Liver (tissue), 9 donors: ENCODE data around the gene LAMC1. TPM values are rescaled to one million over a fixed set of nuclear protein-coding genes. Genes with fewer than 3 reads are reported as not detected.

Experiments used
- DNase-seq: peaks from one replicate; pipeline ENCODE4 v3.0.0-alpha.2; 2017; ENCODE audit warnings: low spot score
- H3K27ac ChIP-seq, 2 donors: one replicate each; pipeline ENCODE4 v1.7.0; 2013; ENCODE audit warnings: inconsistent platforms in 2 of 2, low read length in 2 of 2, control low read depth in 1 of 2, low read depth in 1 of 2, mild to moderate bottlenecking in 1 of 2
- H3K27me3 ChIP-seq, 4 donors: one replicate each; pipeline versions ENCODE4 v1.6.1 to v1.7.0; 2013; ENCODE audit warnings: low read length in 3 of 4, inconsistent platforms in 1 of 4, mild to moderate bottlenecking in 1 of 4, moderate library complexity in 1 of 4; ENCODE audit not compliant: control insufficient read depth in 4 of 4, insufficient read depth in 4 of 4
- H3K36me3 ChIP-seq, 4 donors: one replicate each; pipeline versions ENCODE4 v1.6.1 to v1.7.0; 2013; ENCODE audit warnings: low read length in 3 of 4, mild to moderate bottlenecking in 3 of 4, low read depth in 1 of 4, moderate library complexity in 1 of 4; ENCODE audit not compliant: control insufficient read depth in 4 of 4, insufficient read depth in 3 of 4
- H3K4me1 ChIP-seq, 4 donors: one replicate each; pipeline versions ENCODE4 v1.6.1 to v1.7.0; 2013; ENCODE audit warnings: low read length in 3 of 4, mild to moderate bottlenecking in 3 of 4, moderate library complexity in 1 of 4; ENCODE audit not compliant: control insufficient read depth in 4 of 4, insufficient read depth in 4 of 4
- H3K4me3 ChIP-seq, 3 donors: one replicate each; pipeline versions ENCODE4 v1.6.1 to v1.7.0; 2013; ENCODE audit warnings: low read length in 3 of 3, control low read depth in 1 of 3, low read depth in 1 of 3, mild to moderate bottlenecking in 1 of 3
- H3K9ac ChIP-seq, 2 donors: one replicate each; pipeline ENCODE4 v1.7.0; 2013; ENCODE audit warnings: low read length in 2 of 2, mild to moderate bottlenecking in 2 of 2, moderate library complexity in 2 of 2, control low read depth in 1 of 2, low read depth in 1 of 2
- H3K9me3 ChIP-seq, 4 donors: one replicate each; pipeline versions ENCODE4 v1.6.1 to v1.7.0; 2013; ENCODE audit warnings: low read length in 3 of 4; ENCODE audit not compliant: control insufficient read depth in 4 of 4
- ATF3 ChIP-seq: IDR thresholded peaks from 2 replicates; pipeline ENCODE4 v1.6.1; 2016; ENCODE audit warnings: antibody characterized with exemption
- CTCF ChIP-seq: fragments of 150-350 bp; IDR thresholded peaks from 2 replicates; pipeline ENCODE4 v1.5.1; 2017; ENCODE audit warnings: improper control_type of control experiment, low read depth, low read length; ENCODE audit not compliant: missing input control
- EGR1 ChIP-seq, 2 donors: IDR thresholded peaks; 2 replicates each; pipeline ENCODE4 v1.6.1; 2016 to 2018; ENCODE audit warnings: antibody characterized with exemption in 2 of 2, low read depth in 2 of 2
- FOXA1 ChIP-seq: IDR thresholded peaks from 2 replicates; pipeline ENCODE4 v1.6.1; 2016; ENCODE audit warnings: antibody characterized with exemption
- FOXA2 ChIP-seq: IDR thresholded peaks from 2 replicates; pipeline ENCODE4 v1.6.1; 2016; ENCODE audit warnings: antibody characterized with exemption
- GABPA ChIP-seq, 2 donors: IDR thresholded peaks in 1 of 2; conservative IDR thresholded peaks in 1 of 2; 2 replicates each; pipeline ENCODE4 v1.6.1; 2016; ENCODE audit warnings: antibody characterized with exemption in 2 of 2, mild to moderate bottlenecking in 1 of 2, moderate library complexity in 1 of 2
- HNF4A ChIP-seq, 2 donors: conservative IDR thresholded peaks; 2 replicates each; pipeline ENCODE4 v1.6.1; 2016; ENCODE audit warnings: antibody characterized with exemption in 2 of 2, mild to moderate bottlenecking in 2 of 2
- HNF4G ChIP-seq: IDR thresholded peaks from 2 replicates; pipeline ENCODE4 v1.6.1; 2016; ENCODE audit warnings: antibody characterized with exemption
- JUND ChIP-seq, 2 donors: IDR thresholded peaks; 2 replicates each; pipeline ENCODE4 v1.6.1; 2016; ENCODE audit warnings: antibody characterized with exemption in 2 of 2
- MAX ChIP-seq: IDR thresholded peaks from 2 replicates; pipeline ENCODE4 v1.6.1; 2016; ENCODE audit warnings: antibody characterized with exemption
- NR2F2 ChIP-seq: IDR thresholded peaks from 2 replicates; pipeline ENCODE4 v1.6.1; 2016; ENCODE audit warnings: antibody characterized with exemption
- RAD21 ChIP-seq, 2 donors: IDR thresholded peaks; 2 replicates each; pipeline ENCODE4 v1.6.1; 2016; ENCODE audit warnings: antibody characterized with exemption in 2 of 2, mild to moderate bottlenecking in 2 of 2
- REST ChIP-seq: IDR thresholded peaks from 2 replicates; pipeline ENCODE4 v1.6.1; 2016; ENCODE audit warnings: antibody characterized with exemption, mild to moderate bottlenecking
- RXRA ChIP-seq, 2 donors: IDR thresholded peaks; 2 replicates each; pipeline ENCODE4 v1.6.1; 2017 to 2018; ENCODE audit warnings: antibody characterized with exemption in 2 of 2, mild to moderate bottlenecking in 1 of 2
- SP1 ChIP-seq: IDR thresholded peaks from 2 replicates; pipeline ENCODE4 v1.6.1; 2018; ENCODE audit warnings: antibody characterized with exemption, mild to moderate bottlenecking
- TAF1 ChIP-seq: conservative IDR thresholded peaks from 2 replicates; pipeline ENCODE4 v1.6.1; 2016; ENCODE audit warnings: antibody characterized with exemption, mild to moderate bottlenecking
- YY1 ChIP-seq: IDR thresholded peaks from 2 replicates; pipeline ENCODE4 v1.6.1; 2016; ENCODE audit warnings: antibody characterized with exemption, mild to moderate bottlenecking
- WGBS: extraction: QIAGEN DNeasy Blood & Tissue Kit; methylation state at CpG from one replicate; pipeline ENCODE4 v1.1.7; 2013; 5-methylcytosine and 5-hydroxymethylcytosine counted together
- polyA plus RNA-seq, 2 donors: library from polyadenylated mRNA; stranded (reverse) in 1 of 2; unstranded in 1 of 2; fragments of 200-250 nt in 1 of 2; fragments of >200 nt in 1 of 2; fragmentation: Nextera tagmentation in 1 of 2; extraction: Ambion mirVana in 1 of 2; gene quantifications; one replicate each; pipeline versions ENCODE4 v1.2.1 to v1.2.3, GENCODE V29; 2013 to 2015
- total RNA-seq, 2 donors: library from RNA; depleted of rRNA; stranded (reverse); fragments of >200 nt; gene quantifications; one replicate each; pipeline ENCODE4 v1.2.3, GENCODE V29; 2014
- donor health status: healthy.
- donor health status: healthy.
- donor health status: healthy.
- donor health status: healthy.
- donor health status: healthy.

LAMC1 gene
- total and polyA plus RNA-seq, 4 donors, result 5.3 to 35.1 (median 19.7) TPM

GRCh38 chr1:183167676-183168075 is 144.5 kb downstream of the LAMC1 start:
- Histone ChIP-seq H3K4me3 (no peak overlapping the region), H3K36me3 (no peaks in the 10 kb centered on the region), H3K9me3 (no peaks in the 10 kb centered on the region), H3K27me3 (no peaks in the 10 kb centered on the region), H3K27ac (no peak overlapping the region), H3K9ac (no peak overlapping the region), H3K4me1 (no peaks in the 10 kb centered on the region)
- WGBS, result 69% methylated on average over 1 of the region's 1 CpG
- no peak for DNase-seq
- TF ChIP-seq FOXA1, result no peak
- TF ChIP-seq YY1, result no peak
- no peak for TF ChIP-seq GABPA (IDR thresholded peaks at IDR 0.05 in 1 of 2, conservative IDR thresholded peaks at IDR 0.05 in 1 of 2)
- no peak for TF ChIP-seq HNF4A (conservative IDR thresholded peaks at IDR 0.05)
- TF ChIP-seq FOXA2, result no peak
- TF ChIP-seq RAD21 (IDR thresholded peaks at IDR 0.05), result no peak
- no peak for TF ChIP-seq TAF1

GRCh38 chr1:183168308-183168707 is 145.1 kb downstream of the LAMC1 start:
- no peaks in the 10 kb centered on the region for H3K27me3 ChIP-seq
- 70% methylated on average over 3 of the region's 3 CpGs for WGBS
- DNase-seq, result no peak
- no peak overlapping the region for H3K4me3 ChIP-seq
- TF ChIP-seq RXRA (IDR thresholded peaks at IDR 0.05), result no peak
- no peak for TF ChIP-seq TAF1
- TF ChIP-seq HNF4G, result no peak
- TF ChIP-seq SP1, result no peak
- no peak for TF ChIP-seq EGR1 (IDR thresholded peaks at IDR 0.05; ENCODE audit: low read depth in 2 of 2)
- TF ChIP-seq FOXA1, result no peak
- TF ChIP-seq JUND (IDR thresholded peaks at IDR 0.05), result no peak
- no peak for TF ChIP-seq RAD21 (IDR thresholded peaks at IDR 0.05)
- no peak for TF ChIP-seq CTCF
- no peak for TF ChIP-seq REST
- TF ChIP-seq HNF4A (conservative IDR thresholded peaks at IDR 0.05), result no peak
- no peak for TF ChIP-seq ATF3
- no peak for TF ChIP-seq FOXA2
- TF ChIP-seq NR2F2, result no peak
- TF ChIP-seq MAX, result no peak
- H3K9me3 ChIP-seq, result no peaks in the 10 kb centered on the region
- no peak overlapping the region for H3K27ac ChIP-seq
- no peaks in the 10 kb centered on the region for H3K4me1 ChIP-seq
- H3K9ac ChIP-seq, result no peak overlapping the region
- H3K36me3 ChIP-seq, result no peaks in the 10 kb centered on the region
